H1 (cell line): Measurements from ENCODE around the gene ALDH4A1. TPM values are rescaled to one million over a fixed set of nuclear protein-coding genes. Genes with fewer than 3 reads are reported as not detected.

Source experiments
- SIN3A ChIP-seq, 2 experiments: IDR thresholded peaks in 1 of 2; conservative IDR thresholded peaks in 1 of 2; 2 replicates each; pipeline ENCODE4 v1.6.1; 2011 to 2012; ENCODE audit warnings: low read length in 2 of 2, improper control_type of control experiment in 1 of 2, low read depth in 1 of 2, mild to moderate bottlenecking in 1 of 2
- polyA plus RNA-seq, 7 experiments: library from polyadenylated mRNA; depleted of rRNA in 3 of 7; stranded (reverse) in 5 of 7; unstranded in 2 of 7; fragments of >200 nt in 5 of 7; fragments of 200-250 nt in 2 of 7; gene quantifications; 1 replicate in 5 of 7; 2 replicates in 1 of 7; 4 replicates in 1 of 7; pipeline versions ENCODE4 v1.2.1 to v1.2.3, GENCODE V29; 2011 to 2013; ENCODE audit warnings: missing spikeins in 2 of 7, mixed read lengths in 2 of 7
- total RNA-seq: library from RNA; stranded (reverse); fragmentation: NEBNext Ultra II Directional; extraction: Animal tissue kit (Norgen Biotek cat#: 25700); gene quantifications from 2 replicates; pipeline ENCODE4 v1.2.1, GENCODE V29; 2021

The ALDH4A1 gene
- total and polyA plus RNA-seq, 2 of the 8 experiments (the other 6 are each of a cell fraction or from before 2014, with no cell fraction given) = 30.3 to 35.9 TPM

DNA sequence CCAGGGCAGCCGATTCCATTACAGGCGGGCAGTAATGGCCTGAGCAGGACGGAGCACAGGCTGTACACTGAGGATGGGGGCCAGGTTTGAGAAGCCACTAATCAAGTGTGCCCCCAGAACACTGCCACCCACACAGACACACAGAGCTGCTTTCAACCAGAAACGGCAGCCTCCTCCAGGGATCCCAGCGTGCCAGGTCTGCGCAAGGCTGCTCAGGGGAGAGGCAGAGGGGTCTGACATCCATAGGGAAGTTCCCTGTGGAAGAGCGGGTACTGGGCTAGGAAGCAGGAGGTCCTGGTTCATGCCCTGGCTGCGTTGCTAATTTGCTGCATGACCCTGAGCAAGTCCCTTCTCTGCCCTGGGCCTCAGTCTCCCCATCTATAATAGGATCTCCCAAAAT, 26.1 kb upstream of the ALDH4A1 start (continued):
- TF ChIP-seq SIN3A (conservative IDR thresholded peaks at IDR 0.05 in 1 of 2, IDR thresholded peaks at IDR 0.05 in 1 of 2; ENCODE audit: low read depth in 1 of 2, low read length in 2 of 2) = no peak
